NCI-H1694 (cell line): Measurements from ENCODE around the gene INO80.

Source experiments
- DNase-seq: peaks from one replicate; lab custom pipeline; 2025; lab: John Stamatoyannopoulos, UW

Gene INO80

GRCh38 chr15:40999190-40999589 lies 116.9 kb downstream of the INO80 start:
- no peak for DNase-seq

- no peak for DNase-seq
Measured at GRCh38 chr15:40995656-40996055, 120.4 kb downstream of the INO80 start.

GRCh38 chr15:40992825-40993224 lies 123.3 kb downstream of the INO80 start:
- DNase-seq: no peak

GRCh38 chr15:40992241-40992741 lies 123.8 kb downstream of the INO80 start:
- DNase-seq: no peak

- no peak for DNase-seq
Measured at GRCh38 chr15:40991355-40991754, 124.7 kb downstream of the INO80 start.

- DNase-seq: no peak
Measured at GRCh38 chr15:40990789-40991188, 125.3 kb downstream of the INO80 start.

- DNase-seq: no peak
Measured at GRCh38 chr15:40990080-40990479, 126.0 kb downstream of the INO80 start.

GRCh38 chr15:40988156-40988555 lies 127.9 kb downstream of the INO80 start:
- DNase-seq: no peak

GRCh38 chr15:40986820-40987219 lies 129.3 kb downstream of the INO80 start:
- no peak for DNase-seq

- no peak for DNase-seq
Measured at GRCh38 chr15:40985541-40986330, 130.3 kb downstream of the INO80 start.

GRCh38 chr15:40984964-40985363 lies 131.1 kb downstream of the INO80 start:
- DNase-seq: no peak

GRCh38 chr15:40984406-40984805 lies 131.7 kb downstream of the INO80 start:
- no peak for DNase-seq

- DNase-seq: no peak
Measured at GRCh38 chr15:40982855-40983254, 133.2 kb downstream of the INO80 start.

- DNase-seq: no peak
Measured at GRCh38 chr15:40981186-40981585, 134.9 kb downstream of the INO80 start.

GRCh38 chr15:40978562-40978961 lies 137.5 kb downstream of the INO80 start:
- DNase-seq: no peak

GRCh38 chr15:40978141-40978540 lies 137.9 kb downstream of the INO80 start:
- no peak for DNase-seq

GRCh38 chr15:40976819-40977218 lies 139.3 kb downstream of the INO80 start:
- DNase-seq: no peak

GRCh38 chr15:40974879-40975278 lies 141.2 kb downstream of the INO80 start:
- no peak for DNase-seq

GRCh38 chr15:40969363-40969762 lies 146.7 kb downstream of the INO80 start:
- DNase-seq: no peak

GRCh38 chr15:40968290-40969085 lies 147.6 kb downstream of the INO80 start:
- DNase-seq: no peak

- DNase-seq: no peak
Measured at GRCh38 chr15:40964634-40965033, 151.4 kb downstream of the INO80 start.

- no peak for DNase-seq
Measured at GRCh38 chr15:40964006-40964405, 152.1 kb downstream of the INO80 start.

- no peak for DNase-seq
Measured at GRCh38 chr15:40963201-40963600, 152.9 kb downstream of the INO80 start.
